Keratinocyte (primary cell): ENCODE measurements around the gene DMD.

Experiments used
- EZH2 ChIP-seq: IDR thresholded peaks from one replicate; pipeline ENCODE4 v1.6.1; 2012; ENCODE audit warnings: inconsistent platforms, mild to moderate bottlenecking, low read length, moderate library complexity
- TF ChIP-seq, protein P1 (sequence below), 3 experiments: IDR thresholded peaks in 1 of 3; conservative IDR thresholded peaks in 1 of 3; optimal IDR thresholded peaks in 1 of 3; 2 replicates in 2 of 3; 3 replicates in 1 of 3; pipeline versions ENCODE3 to v1.5.1; 2011; ENCODE audit warnings: low read length in 3 of 3, mild to moderate bottlenecking in 3 of 3, moderate library complexity in 2 of 3, control low read depth in 1 of 3, inconsistent platforms in 1 of 3; ENCODE audit not compliant: insufficient read depth in 2 of 3; ENCODE audit errors: extremely low read depth in 1 of 3

DNA sequence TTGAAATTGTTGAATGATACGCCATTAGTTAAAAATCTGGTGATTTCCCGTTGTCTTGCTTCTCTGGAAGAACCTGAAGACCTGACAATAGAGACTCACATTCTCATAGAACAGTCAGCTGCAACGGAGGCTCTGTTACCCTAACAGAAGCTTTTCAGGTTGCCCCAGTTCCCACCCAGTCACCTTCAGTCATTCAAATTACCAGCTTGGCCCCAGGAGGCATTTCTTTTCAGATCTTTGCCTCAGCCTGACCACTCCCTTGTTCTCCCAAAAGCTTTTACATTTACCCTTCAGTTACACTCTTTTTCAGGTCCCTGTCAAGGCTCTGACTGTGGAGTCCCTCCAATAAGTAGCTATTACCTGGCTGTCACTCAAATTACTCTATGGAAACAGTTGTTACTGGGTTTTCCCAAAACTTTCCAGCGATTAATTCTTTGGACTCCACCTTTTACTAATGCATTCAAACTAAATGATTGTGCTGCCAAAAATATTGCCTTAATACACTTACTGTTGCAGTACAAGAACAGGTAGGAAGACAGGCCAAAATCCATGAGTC lies 1977.3 kb downstream of the DMD start:
- TF ChIP-seq, protein P1, sequence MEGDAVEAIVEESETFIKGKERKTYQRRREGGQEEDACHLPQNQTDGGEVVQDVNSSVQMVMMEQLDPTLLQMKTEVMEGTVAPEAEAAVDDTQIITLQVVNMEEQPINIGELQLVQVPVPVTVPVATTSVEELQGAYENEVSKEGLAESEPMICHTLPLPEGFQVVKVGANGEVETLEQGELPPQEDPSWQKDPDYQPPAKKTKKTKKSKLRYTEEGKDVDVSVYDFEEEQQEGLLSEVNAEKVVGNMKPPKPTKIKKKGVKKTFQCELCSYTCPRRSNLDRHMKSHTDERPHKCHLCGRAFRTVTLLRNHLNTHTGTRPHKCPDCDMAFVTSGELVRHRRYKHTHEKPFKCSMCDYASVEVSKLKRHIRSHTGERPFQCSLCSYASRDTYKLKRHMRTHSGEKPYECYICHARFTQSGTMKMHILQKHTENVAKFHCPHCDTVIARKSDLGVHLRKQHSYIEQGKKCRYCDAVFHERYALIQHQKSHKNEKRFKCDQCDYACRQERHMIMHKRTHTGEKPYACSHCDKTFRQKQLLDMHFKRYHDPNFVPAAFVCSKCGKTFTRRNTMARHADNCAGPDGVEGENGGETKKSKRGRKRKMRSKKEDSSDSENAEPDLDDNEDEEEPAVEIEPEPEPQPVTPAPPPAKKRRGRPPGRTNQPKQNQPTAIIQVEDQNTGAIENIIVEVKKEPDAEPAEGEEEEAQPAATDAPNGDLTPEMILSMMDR (optimal IDR thresholded peaks at IDR 0.05 in 1 of 3, IDR thresholded peaks at IDR 0.05 in 1 of 3, conservative IDR thresholded peaks at IDR 0.05 in 1 of 3; ENCODE audit: extremely low read depth in 1 of 3, insufficient read depth in 2 of 3, low read length in 3 of 3), result no peak
- no peak for TF ChIP-seq EZH2
